Progenitor cell of endocrine pancreas (in vitro differentiated cells): Measurements from ENCODE around the gene EXOC2. TPM values are rescaled to one million over a fixed set of nuclear protein-coding genes. Genes with fewer than 3 reads are reported as not detected.
A peak's percentile ranks its signal among the peaks of the same experiment; 100 is the strongest.

Experiments used
- DNase-seq: peaks from one replicate; pipeline ENCODE4 v3.0.0; 2021; ENCODE audit warnings: low spot score; ENCODE audit not compliant: unreplicated experiment
- H3K27ac Mint-ChIP-seq: 2 replicates; pipeline ENCODE4 v1.8.0; 2021; ENCODE audit warnings: mild to moderate bottlenecking, moderate library complexity, mixed read lengths
- H3K27me3 Mint-ChIP-seq: 2 replicates; pipeline ENCODE4 v1.8.0; 2021; ENCODE audit warnings: mixed read lengths
- H3K36me3 Mint-ChIP-seq: 2 replicates; pipeline ENCODE4 v1.8.0; 2022; ENCODE audit warnings: mixed read lengths; ENCODE audit not compliant: insufficient read depth
- H3K4me1 Mint-ChIP-seq: 2 replicates; pipeline ENCODE4 v1.8.0; 2021; ENCODE audit warnings: low read depth, mixed read lengths
- H3K4me3 Mint-ChIP-seq: 2 replicates; pipeline ENCODE4 v1.8.0; 2021; ENCODE audit warnings: low read depth, mild to moderate bottlenecking, moderate library complexity, mixed read lengths
- H3K9me3 Mint-ChIP-seq: 2 replicates; pipeline ENCODE4 v1.8.0; 2021; ENCODE audit warnings: low read depth, mixed read lengths
- CTCF ChIP-seq: fragments of 200-600 bp; sonication (generic); IDR thresholded peaks from one replicate; pipeline ENCODE4 v1.5.0; 2021; ENCODE audit warnings: antibody characterized with exemption, mild to moderate bottlenecking; ENCODE audit not compliant: unreplicated experiment
- total RNA-seq: library from RNA; stranded (reverse); gene quantifications from 2 replicates; pipeline ENCODE4 v1.2.1, GENCODE V29; 2021

Gene EXOC2
- total RNA-seq, 1 donor from 2014 or later, result 24.4 TPM

- Mint-ChIP-seq H3K4me3 (no peak overlapping the region), H3K4me1 (no peaks in the 10 kb centered on the region), H3K27ac (no peak overlapping the region), H3K36me3 (no peaks in the 10 kb centered on the region), H3K27me3 (peaks cover 35% of the 10 kb centered on the region), H3K9me3 (no peaks in the 10 kb centered on the region)
- TF ChIP-seq CTCF, result peak; percentile 95
- DNase-seq, result peak; percentile 57
Observed at GRCh38 chr6:722077-722524, 29.2 kb upstream of the EXOC2 start.

- no peaks in the 10 kb centered on the region for H3K36me3 Mint-ChIP-seq
- no peaks in the 10 kb centered on the region for H3K4me1 Mint-ChIP-seq
- no peak overlapping the region for H3K4me3 Mint-ChIP-seq
- H3K9me3 Mint-ChIP-seq, result no peaks in the 10 kb centered on the region
- TF ChIP-seq CTCF, result no peak
- H3K27ac Mint-ChIP-seq, result no peak overlapping the region
- H3K27me3 Mint-ChIP-seq, result peaks cover 57% of the 10 kb centered on the region
- no peak for DNase-seq
Observed at GRCh38 chr6:718345-718744, 25.4 kb upstream of the EXOC2 start.

GRCh38 chr6:717135-717534 is 24.2 kb upstream of the EXOC2 start:
- Mint-ChIP-seq H3K27ac (no peak overlapping the region), H3K9me3 (no peaks in the 10 kb centered on the region), H3K27me3 (peaks cover 57% of the 10 kb centered on the region), H3K36me3 (no peaks in the 10 kb centered on the region), H3K4me3 (no peak overlapping the region), H3K4me1 (no peaks in the 10 kb centered on the region)
- DNase-seq, result no peak
- no peak for TF ChIP-seq CTCF

GRCh38 chr6:715709-716491 is 23.0 kb upstream of the EXOC2 start:
- TF ChIP-seq CTCF, result no peak
- DNase-seq, result no peak
- H3K36me3 Mint-ChIP-seq, result no peaks in the 10 kb centered on the region
- H3K27me3 Mint-ChIP-seq, result peaks cover 61% of the 10 kb centered on the region
- H3K4me1 Mint-ChIP-seq, result peaks cover 3% of the 10 kb centered on the region
- no peak overlapping the region for H3K27ac Mint-ChIP-seq
- no peaks in the 10 kb centered on the region for H3K9me3 Mint-ChIP-seq
- H3K4me3 Mint-ChIP-seq, result no peak overlapping the region

- peaks cover 6% of the 10 kb centered on the region for H3K4me1 Mint-ChIP-seq
- H3K4me3 Mint-ChIP-seq, result no peak overlapping the region
- TF ChIP-seq CTCF, result no peak
- no peak for DNase-seq
- H3K27ac Mint-ChIP-seq, result no peak overlapping the region
- no peaks in the 10 kb centered on the region for H3K9me3 Mint-ChIP-seq
- no peaks in the 10 kb centered on the region for H3K36me3 Mint-ChIP-seq
- H3K27me3 Mint-ChIP-seq, result peaks cover 65% of the 10 kb centered on the region
Observed at GRCh38 chr6:714100-714499, 21.2 kb upstream of the EXOC2 start.
